Left hindlimb (tissue), 1 donor: ENCODE results near the gene ENO4.

Source experiments
- DNase-seq: peaks from one replicate; pipeline ENCODE4 v3.0.0-alpha.2; 2018

Gene ENO4, protein sequence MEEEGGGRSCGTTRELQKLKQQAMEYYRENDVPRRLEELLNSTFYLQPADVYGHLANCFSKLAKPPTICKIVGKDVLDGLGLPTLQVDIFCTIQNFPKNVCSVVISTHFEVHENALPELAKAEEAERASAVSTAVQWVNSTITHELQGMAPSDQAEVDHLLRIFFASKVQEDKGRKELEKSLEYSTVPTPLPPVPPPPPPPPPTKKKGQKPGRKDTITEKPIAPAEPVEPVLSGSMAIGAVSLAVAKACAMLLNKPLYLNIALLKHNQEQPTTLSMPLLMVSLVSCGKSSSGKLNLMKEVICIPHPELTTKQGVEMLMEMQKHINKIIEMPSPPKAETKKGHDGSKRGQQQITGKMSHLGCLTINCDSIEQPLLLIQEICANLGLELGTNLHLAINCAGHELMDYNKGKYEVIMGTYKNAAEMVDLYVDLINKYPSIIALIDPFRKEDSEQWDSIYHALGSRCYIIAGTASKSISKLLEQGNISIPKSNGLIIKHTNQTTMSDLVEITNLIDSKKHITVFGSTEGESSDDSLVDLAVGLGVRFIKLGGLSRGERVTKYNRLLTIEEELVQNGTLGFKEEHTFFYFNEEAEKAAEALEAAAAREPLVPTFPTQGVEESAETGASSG

DNA sequence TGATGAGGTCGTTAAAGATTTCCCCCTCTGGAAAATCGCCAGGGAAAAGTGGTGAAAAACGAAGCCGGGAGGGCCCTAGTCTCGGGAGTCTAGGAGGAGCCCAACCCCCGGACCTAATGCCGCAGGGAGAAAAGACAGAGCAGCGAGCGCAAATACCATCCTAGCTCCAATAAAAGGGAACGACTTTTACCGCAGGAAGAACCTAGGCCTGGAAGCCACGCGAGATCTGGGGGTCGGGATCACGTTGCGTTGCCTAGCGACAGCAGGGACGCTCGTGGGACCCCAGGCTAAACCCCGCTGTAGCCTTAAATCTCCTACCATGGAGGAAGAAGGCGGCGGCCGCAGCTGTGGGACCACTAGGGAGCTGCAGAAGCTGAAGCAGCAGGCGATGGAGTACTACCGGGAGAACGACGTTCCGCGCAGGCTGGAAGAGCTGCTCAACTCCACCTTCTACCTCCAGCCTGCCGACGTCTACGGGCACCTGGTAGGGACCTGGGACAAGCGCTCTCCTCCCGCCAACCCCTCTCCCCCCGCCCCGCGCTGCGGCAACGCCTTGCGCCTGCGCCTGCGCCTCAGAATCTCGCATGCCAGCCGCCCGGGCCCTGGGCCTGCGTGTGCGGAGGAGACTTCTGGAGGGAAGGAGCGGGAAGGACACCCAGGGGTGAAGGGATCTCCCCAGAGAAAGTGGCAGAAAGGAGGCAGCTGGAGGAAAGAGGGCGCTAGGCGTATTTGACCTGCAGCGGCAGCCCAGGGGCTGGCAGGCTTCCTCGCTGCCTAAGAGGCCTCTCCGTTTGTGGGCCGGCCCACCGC is at the start of gene ENO4:
TSS of gene ENO4 (plus strand) at position 252 of the 810 bp plus-strand sequence. CDS start at position 320, 68 bp downstream.
- DNase-seq = peak; percentile 92

DNA sequence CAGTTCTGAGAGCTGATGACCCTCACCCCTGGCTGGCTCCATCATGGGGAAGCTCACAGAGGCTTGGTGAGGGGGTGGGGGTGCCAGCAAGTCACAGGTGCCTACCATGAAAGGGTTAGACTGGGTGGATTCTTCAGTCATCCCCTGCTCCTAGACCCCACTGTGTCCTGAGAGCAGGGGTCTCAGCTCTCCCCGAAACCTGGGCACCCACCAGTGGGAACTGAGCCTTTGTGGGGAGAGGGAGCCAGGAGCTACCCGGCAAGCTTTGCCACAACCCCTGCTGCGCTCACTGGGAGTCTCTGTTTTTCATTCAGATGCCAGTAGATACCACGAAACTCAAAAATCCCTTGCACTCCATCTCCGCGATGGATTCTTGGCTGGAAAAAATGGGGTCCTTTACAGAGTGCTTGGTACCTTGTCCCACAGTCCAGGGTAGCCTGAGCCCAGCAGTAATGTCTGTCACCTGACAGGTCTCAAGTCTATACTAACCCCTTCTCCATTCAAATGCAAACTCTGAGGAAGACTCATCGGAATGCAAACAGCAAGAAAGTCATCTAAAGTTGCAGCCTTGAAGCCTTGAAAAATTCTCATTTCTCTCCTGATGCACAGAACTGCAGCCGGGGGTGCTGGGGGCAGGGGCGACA is 48.9 kb upstream of the ENO4 start:
- no peak for DNase-seq

DNA sequence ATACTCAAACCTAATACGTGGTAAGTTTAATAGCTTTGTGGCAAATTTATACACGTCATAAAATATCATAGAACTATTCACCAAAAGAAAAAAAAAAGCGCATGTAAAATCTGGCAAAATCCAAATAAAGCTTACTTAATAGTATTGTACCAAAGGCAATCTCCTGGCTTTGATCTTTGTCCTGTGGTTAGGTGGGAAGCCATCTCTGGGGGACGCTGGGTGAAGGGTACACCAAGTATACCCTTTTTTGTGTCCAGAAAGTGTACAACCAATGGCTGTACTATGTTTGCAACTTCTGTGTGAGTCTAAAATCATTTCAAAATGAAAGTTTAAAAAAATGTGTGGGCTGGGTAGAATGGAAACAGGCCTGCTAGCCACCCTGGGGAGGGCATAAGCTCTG is 47.6 kb upstream of the ENO4 start:
- no peak for DNase-seq

DNA sequence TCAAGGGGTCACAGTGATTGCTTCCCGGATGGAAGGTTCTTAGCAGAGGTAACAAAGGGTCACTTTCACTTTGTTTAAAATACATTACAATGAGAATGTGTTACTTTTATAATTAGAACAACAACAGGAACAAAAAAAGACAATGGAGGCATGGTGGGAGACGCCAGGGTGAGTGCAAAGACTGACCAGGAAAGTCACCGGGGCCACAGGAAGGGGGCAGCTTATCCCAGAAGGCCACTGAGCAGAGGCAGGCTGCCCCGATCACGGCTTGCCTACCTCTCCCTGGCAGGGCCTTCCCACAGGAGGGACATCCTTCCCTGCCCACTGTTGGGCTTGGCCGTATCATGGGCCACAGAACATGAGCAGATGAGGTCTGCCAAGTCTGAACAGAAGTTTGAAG is 46.8 kb upstream of the ENO4 start:
- DNase-seq = no peak

DNA sequence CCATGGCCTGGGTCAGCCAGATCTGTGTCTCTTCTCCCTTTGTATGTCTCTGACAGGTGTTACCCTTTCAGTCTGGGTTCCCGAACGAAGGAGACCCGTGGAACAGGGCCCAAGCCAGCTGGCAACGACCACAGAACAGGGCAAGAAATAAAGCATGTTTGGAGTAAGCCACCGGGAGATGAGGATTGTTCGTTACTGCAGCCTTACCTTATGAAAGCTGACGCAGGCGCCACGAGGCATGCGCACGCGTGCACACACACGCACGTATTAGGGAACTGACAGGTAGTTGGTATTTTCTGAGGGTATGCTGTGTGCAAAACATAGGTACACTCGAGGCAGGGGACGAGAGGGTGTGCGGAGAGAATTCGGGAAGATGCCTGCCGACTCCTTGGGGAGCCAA is 46.4 kb upstream of the ENO4 start:
- no peak for DNase-seq

DNA sequence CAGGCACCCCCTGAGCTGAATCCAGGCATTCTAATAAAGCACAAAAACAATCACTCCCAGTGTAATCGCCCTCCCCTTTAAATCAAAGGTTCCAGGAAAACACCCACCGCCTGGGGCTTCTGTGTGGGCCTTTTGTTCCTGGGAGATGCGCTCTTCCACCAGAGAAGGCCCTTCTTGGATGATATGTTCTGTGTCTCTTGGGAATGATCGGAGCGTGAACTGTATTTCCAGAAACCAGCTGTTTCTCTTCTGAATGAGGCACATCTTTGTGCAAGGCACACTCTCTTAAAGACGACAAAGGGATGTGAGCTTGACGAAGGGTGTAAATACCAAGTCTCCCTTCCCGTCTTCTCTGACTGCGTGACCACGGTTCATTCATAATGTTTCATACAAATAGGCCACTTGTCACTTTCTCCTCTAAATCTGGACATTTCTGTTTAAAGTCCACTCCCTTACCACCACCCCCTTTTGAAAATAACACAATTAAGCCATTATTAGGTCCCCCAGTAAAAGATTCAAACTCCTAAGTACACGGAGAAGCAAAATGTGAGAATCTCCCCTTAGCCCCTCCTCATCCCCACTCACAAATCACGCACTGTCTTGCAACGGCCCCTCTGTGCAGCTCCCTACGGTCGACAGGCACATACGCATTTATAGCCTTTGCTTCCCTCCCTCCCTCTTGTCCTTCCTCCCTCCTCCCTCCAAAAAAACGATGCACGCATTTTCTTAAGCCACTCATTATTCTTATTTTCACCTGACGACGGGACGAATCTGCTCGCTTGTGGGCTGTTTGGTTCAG is 45.6 kb upstream of the ENO4 start:
- DNase-seq = no peak

DNA sequence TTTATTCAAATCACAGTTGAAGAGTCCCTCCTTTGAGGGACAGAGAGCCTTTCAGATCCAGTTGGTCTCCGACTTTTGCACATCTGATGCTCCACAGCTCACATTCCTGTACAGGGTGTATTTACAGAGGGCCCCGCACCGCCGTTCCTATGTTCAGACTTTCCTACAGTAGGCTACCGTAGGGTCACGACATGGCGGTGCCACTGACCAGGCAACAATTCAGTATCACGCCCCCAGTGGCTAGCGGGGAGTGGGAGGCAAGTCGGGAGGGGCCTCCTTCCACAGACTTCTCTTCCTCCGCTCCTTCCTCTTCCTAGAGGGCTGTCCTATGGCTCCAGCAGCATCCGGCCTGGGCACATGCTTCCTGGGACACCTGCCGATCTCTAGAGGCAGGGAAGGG is 40.6 kb upstream of the ENO4 start:
- no peak for DNase-seq

DNA sequence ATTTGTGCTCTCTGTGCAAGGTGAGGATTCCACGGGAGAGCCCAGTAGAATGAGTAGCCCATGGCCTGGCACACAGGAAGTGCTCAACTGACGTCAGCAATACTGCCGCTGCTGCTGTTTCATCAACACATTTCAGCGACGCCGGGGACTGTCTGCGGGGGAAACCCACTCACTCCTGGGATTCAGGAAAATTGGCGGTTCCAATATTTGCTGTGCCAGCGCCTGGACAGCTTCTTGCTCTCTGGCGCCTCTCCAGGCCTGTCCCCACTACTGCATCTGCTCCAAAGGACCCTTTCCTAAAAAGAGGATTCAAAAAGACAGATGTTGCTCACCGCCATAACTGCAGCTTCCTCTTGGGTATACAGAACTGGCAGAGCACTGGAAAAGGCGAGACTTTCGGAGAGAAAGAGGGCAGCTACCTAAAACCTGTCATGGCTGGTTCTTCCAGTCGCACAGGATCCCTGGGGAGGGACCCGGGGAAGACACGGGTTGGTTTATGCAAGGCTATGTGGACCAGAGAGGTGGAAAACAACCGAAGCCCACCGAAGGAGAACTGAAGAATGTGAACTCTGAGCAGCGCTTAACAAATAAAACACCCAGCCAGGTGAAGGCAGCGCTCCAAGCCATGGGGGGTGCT is 39.7 kb upstream of the ENO4 start:
- DNase-seq = no peak

DNA sequence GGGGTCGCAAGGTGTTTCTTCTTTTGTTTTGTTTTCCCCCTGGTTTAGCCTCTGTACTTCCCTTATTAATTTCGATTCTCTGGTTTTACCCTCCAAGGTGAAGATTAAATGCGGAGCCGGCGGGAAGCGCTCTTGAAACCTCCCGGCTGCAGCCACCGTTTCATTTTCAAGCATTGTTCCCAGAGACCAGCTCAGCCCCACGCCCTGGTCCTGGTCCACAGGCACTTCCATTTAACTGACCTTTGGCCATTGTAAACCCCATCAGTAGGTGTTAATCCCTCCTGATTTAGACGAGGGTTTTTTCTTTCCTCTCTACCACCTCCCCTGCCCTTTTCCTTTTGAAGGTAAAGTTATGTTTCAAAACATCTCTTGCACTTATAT is 39.2 kb upstream of the ENO4 start:
- no peak for DNase-seq

DNA sequence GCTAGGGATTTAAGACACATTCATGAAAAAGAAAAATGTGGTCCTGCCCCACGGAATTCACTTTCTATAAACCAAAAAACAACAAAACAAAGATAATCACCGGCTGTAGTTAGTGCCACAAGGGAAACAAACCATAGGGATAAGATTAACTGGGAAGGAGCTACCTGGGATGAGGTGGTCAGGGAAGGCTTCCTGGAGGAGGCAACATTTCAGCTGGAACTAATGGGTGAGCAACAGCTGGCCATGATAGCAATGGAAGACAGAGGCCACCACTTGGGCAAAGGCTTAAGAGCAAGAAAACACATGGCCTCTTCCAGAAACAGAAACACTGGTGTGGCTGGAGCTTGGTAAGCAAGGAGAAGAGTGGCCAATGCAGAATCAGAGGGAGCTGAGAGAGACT is 38.4 kb upstream of the ENO4 start:
- DNase-seq = no peak

DNA sequence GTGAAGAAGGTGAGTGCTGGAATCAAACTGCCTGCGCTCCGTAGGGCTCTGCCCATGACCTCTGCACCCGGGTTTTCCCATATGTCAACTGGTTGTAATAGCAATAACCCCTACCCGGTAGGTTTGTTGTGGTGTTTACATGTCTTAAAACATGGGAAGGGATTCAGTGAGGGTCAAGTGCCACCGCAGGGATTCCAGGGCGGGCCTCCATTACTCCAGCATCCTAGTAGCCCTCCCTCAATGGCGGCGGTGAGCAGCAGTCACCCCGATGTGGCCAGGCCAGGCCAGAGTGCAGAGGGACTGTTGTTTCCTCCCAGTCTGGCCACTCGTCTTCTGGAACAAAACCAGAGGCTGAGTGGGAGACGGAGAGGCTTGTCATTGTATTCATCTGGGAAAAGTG is 37.6 kb upstream of the ENO4 start:
- DNase-seq = no peak

DNA sequence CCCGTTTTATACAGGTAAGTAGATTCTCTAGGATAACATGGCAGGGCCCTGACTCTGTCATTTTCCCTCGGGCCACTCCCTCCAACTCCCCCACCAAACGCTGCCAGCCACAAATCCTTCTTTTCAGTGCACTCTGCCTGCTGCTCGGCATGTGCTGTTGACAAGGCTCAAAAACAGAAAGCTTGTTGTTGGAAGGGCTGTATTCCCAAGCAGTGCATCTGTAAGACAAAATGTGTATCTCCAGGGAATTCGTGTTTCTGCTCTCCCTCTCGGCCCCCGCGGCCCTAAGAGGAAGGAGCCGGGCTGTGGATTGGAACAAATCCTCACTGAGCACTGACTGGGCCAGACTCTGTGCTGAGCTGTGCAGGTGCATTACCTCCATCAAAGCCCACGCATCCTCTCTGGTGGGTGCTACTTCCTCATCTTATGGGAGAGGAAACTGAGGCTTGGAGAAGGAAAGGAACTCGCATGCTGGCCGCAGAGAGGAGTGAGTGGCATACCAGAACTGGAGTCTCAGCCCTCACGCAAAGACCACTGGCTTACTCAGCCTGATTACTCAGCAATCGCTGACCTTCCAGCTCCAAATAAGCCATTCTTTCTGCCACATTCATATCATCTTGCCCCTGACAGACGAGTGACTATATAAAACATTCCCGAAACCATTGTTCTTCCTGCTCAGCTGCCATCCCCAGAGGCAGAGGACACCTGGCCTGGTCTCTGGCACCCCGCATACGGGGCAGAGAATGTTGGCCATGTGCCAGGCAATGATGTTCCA is 33.5 kb upstream of the ENO4 start:
- no peak for DNase-seq

DNA sequence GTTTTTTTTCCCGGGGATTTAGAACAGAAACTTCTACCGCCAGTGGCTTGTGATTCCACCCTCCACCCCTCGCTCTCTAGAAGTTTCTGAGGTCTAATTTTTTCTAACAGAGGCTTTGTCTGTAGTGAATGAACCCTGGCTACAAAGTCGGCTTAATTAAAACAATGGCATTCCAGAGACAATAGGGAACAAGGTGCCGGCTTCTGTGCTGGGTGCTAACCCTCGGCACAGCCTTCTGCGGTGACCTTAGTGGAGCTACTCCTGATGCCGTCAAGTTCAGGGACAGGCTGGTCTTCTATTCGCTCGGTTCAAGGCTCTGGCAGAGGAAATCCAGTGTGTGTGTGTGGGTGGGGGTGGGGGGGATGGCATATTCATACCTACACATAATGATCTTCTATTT is 32.1 kb upstream of the ENO4 start:
- no peak for DNase-seq

DNA sequence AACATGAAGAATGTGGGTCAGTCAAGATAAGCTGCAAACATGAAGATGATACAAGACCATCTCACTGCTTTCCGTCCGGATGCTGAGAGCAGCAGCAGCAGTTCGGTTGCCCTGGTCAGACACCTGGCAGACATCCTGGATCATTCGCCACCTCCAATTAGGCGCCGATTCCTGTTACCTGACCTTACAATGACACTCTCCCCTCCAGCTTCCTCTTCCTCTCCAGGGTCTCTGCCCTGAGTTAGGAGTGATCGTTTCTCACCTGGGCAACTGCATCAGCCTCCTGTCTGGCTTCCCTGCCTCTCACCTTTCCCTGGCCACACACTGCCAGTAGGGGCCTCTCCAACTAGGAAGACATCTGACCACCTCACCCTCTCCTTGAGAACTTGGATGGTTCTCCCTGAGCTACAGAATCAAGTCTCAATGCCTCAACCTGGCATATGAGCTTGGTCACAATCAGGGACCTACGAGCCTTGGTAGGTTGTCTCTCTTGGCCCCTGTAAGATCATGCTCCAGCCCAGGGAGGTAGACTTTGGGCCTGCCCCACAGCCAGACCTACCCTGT is 31.4 kb upstream of the ENO4 start:
- no peak for DNase-seq

DNA sequence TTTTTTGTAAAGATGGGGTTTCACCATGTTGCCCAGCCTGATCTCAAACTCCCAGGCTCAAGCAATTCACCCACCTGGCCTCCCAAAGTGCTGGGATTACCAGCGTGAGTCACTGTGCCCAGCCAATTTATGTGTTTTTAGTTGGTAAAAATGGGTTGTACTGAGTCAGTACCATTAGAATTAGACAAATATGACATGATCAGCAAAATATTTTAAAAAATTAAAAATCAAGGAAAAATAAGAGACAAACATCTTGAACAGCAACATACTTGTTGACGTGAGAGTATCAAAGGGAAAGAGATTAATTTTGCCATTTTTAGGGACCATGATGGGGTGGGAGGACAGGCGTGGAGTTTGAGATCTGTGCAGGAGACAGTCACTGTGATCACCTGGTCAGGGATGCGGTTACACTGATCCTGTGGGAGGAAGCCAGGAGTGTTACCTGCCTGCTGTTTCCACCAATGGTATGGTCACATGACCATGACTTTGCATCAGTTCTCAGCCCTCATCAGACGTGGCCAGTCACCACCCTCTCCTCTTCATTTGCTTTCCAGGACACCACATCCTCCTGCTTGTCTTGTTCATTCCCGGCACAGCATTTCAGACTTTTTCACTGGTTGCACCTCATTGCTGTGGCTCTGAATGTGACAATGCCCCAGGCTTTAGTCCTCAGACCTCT is 29.2 kb upstream of the ENO4 start:
- DNase-seq = no peak

DNA sequence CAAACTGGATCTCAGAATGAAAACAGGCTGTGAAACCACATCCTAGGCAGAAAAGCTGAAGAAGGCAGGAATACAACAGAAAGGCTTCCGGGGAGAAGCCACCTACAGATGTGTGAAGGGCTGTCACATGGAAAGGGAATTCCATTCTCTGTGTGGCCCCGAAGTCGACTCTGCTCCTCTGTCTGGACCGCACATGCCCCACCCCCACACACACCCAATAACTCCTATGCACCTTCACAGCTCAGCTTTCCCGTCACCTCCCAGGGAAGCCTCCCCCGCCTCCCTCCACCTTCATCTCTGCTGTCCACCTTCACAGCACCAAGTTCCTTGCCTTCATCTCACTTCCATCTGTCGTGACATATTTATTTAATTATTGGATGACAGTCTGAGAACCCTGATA is 23.4 kb upstream of the ENO4 start:
- DNase-seq = no peak

DNA sequence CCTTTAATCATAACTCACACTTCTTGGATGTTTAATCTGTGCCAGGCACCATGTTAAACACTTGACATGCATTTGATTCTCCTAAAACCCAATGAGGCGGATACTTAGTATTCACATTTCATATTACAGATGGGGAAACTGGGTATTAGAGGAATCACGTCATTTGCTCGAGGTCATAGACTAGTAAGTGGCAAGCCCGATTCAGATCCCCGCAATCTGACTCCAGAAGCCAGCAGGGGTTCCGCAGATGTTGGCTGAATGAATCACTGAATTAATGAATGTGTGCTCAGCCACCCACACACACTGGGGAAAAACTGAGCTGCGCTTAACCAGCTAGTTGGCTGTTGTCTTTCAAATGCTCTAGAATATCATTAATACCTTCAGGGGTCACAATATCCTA is 22.5 kb upstream of the ENO4 start:
- DNase-seq = no peak

DNA sequence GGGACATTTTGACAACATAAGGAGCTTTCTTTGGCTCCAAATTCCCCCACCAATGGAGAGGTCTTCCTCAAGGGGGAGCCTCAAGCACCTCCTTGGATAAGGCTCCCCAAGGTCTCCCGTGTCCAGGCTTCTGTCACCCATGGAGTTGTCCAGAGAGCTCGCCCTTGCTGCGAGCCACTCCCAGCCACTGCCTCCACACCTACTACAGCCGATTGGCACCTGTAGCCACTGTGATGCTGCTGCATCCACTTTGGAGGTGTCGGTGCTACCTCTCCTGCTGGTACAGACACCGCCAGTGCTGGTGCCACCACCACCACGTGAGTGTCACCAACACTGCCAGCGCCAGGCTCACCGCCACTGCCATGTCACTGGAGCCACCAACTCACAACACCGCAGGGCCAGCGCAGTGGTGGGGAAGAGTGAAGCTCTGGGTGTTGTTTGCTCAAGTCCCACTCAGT is 22.1 kb upstream of the ENO4 start:
- no peak for DNase-seq

DNA sequence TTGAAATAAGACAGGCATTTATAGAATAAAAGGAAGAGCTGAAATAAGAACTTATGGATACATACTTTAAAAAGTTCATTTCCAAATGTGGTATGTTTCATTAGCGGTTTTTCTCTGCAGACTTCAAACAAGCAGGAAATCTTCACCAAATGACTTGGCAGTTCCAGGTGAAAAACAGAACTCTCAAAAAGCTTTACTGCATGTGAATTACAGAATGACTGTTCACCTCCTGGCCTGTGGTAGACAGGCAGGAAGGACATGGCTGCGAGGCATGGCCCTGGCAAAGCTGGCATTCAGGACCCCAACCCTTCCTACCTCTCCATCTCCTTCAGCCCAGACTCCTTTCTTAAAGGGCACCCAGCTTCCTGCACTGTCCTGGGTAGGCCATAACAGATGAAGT is 21.2 kb upstream of the ENO4 start:
- DNase-seq = no peak

DNA sequence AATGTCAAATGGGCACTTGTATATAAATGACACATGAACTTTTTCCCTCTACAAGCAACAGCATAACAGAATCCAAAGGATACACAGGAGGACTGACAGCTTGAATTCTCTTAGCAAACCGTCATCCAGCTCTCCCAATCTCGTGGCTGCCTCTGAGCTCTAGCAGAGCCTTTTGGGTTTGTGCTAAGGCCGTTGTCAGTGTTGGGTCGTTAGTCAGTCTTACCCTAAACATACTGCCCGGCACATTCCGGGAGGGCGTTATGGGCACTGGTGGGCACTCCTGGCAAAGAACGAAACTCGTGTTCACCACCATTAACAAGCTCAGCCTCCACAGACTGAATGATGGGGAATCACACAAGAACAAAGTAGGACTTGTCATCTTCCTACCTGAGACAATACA is 19.6 kb upstream of the ENO4 start:
- no peak for DNase-seq
